HK-2 (cell line): ENCODE data around the gene YTHDF1.
A peak's percentile ranks its signal among the peaks of the same experiment; 100 is the strongest.
"Not testable (repeated sequence)": the region's sequence is repeated elsewhere in the genome, so short reads cannot be mapped to it uniquely, and the experiment has no call there.

Source experiments
- DNase-seq: peaks from one replicate; pipeline ENCODE4 v3.0.0-alpha.2; 2018; ENCODE audit not compliant: unreplicated experiment

YTHDF1 gene

GRCh38 chr20:63216041-63216848 is at the start of gene YTHDF1:
YTHDF1 (minus strand) TSS chr20:63216131; CDS start chr20:63215892, 239 bp downstream.
- peak; percentile 98 for DNase-seq

DNA sequence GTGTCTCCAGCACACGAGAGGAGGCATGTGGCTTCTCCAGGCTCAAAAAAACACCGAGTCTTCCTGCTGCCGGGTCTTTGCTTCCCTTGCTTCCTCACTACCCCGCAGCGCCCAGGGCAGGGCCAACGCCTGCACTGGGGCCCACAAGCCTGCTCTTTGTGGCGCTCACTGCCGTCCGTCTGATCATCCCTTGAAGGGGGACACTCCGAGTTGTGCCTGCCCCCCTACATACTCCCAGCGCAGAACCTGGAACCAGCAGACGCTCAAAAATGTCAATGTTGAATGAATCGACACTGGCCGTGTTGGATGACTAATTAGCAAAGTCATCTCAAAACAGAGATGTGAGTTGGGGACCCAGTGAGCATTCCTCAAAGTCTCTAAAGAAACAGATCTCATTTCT is 48.6 kb upstream of the YTHDF1 start:
- no peak for DNase-seq

DNA sequence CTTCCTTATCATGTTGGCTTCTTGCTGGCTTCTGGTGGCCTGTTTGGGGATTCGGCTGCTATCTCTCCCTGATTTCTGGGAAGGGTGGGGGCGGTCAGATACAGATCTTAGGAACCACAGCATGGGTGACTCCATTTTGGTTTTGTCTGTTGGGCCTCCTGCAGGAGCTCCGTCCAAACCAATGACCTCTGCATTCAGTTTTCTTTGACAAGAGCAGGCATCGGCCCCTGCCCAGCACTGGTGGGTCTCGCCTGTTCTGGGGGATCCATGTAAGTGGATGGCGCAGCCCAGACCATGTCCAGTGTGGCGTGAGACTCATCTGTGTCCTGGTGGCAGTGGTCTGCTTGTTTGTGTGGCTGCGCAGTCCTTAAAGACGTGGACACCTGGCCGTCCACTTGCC is 48.1 kb upstream of the YTHDF1 start:
- no peak for DNase-seq

DNA sequence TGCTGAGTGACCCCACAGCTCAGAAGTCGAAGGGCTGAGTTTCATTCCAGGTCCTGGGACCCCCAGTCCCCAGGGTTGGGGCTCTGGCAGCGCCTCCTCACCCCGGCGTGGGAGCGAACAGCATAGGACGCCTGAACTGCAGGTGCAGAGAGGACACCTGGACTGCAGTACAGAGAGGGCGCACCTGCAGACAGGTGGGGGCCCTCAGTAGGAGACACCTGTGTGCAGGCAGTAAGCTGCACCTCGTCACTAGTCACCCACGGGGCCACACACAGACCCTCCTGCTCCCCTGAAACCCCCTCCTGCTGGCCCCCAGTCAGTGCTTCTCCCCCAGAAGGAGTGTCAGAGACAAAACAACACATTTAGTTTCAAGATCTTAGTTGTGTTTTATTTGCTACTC is 46.9 kb upstream of the YTHDF1 start:
- no peak for DNase-seq

GRCh38 chr20:63261795-63262528 is 46.0 kb upstream of the YTHDF1 start:
- no peak for DNase-seq

- no peak for DNase-seq
Measured at GRCh38 chr20:63261060-63261794, 45.3 kb upstream of the YTHDF1 start.

DNA sequence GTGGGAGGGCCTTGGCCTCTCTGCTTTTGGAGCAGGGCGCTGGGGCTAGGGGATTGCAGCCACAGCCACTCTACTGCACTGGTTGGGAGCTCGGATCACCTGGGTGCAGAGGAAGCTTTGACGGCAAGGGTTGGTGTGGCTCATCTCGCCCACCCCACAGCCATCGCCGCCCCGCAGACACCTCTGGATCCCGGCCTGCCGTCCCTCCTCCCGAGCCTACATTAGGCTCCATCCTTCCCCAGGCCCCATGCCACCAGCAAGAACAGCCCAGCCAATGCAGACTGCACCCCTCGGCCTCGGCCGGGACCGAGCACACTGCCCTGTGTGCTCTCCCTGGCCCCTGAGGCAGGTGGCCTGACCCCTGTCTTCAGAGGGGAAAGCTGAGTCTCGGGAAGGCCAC is 44.6 kb upstream of the YTHDF1 start:
- DNase-seq = no peak

DNA sequence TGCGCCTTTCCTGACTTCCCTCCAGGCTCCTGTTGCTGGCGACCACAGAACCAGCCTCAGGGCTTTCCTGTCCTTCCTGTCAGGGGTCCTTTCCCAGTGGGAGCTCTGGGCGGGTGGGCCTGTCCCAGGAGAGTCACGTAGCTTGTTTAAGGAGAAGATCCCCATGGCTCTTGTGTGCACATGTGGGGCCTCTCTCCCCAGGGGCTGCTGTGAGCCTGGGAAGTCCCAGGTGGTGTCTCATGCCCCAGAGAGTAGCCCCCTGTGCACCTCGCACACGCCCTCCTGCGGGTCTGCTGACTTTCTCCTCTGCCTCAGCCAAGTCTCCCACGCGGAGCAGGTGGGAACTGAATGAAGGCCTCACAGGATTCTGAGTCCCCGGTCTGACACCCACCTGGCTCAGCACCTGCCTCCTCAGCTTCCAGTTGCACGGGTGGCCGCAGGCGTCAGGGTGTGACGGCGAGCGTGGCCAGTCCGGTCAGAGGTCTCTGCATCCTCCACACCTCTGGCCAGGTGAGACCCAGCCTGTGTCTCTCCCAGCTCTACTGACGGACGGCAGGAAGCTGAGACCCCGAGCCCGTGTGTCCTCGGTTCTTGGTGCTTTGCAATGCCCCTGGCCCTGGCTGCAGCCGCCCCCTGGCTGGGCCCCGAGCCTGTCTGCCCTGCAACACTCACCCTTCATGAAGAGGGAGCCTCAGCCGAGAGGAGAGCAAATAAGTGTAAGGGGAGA is 44.0 kb upstream of the YTHDF1 start:
- no peak for DNase-seq

DNA sequence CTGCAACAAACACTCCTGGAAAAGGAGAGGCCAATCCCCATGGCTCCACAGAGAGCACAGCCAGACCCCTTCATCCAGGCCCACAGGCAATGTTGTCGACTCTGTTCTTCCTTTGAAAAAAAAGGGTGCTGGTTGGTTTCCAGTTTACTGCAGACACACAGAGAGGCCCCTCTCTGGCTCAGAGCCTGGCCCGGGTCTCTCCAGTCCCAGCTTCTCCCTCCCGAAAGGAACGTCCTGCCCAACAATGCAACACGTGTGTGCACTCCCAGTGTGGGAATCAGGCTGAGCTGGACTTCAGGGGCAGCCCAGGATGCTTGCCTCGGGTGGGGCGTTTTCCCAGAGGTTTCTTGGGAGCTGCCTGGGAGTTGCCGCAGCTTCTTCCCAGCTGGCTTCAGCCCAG is 42.9 kb upstream of the YTHDF1 start:
- no peak for DNase-seq

DNA sequence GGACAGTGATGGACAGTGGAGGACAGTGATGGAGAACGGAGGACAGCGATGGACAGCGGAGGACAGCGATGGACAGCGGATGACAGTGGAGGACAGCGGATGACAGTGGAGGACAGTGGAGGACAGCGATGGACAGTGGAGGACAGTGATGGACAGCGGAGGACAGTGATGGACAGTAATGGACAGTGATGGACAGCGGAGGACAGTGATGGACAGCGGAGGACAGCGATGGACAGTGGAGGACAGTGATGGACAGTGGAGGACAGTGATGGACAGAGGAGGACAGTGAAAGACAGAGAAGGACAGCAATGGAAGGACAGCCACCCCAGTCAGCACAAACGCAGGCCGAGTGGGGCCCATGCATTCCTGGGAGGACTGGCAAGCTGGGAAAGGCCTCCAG is 41.7 kb upstream of the YTHDF1 start:
- no peak for DNase-seq

- no peak for DNase-seq
Measured at GRCh38 chr20:63256954-63257353, 41.0 kb upstream of the YTHDF1 start.

GRCh38 chr20:63255931-63256704 is 40.2 kb upstream of the YTHDF1 start:
- DNase-seq = no peak

DNA sequence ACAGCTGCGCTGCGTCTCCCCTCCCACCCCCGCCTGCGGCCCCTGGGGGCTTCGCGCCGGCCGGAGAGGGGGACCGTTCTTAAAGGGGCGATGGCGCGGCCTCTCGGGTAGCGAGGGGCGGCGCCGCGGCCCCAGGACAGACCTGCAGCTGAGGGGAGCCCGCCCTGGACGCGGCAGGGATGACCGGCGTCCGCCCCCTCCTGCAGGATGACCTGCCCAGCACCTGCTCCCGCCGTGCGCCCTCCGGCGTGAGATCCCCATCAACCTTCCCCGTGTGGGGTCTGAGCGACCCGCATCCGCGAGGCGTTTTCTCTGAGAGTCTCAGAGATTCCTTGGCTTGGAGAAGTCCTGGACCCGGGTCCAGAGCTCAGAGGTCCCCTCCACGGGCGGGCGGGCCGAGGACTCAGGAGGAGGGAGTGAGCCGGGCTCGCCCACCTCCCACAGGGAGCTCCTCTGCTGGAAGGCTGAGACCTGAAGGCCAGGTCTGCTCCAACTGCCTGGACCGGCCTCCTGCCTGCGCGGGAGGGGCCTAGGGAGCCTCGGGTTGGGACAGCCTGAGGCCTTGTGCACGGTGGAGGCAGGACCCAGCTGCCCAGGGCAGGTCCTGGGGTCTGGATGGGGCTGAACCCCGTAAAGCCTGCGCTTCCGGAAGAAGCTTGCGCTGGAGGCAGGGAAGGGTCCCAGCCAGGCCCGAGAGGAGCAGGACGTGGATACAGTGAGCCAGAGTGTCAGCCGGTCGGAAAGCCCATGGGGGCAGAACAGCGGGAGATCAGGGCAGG is 38.9 kb upstream of the YTHDF1 start:
- DNase-seq = no peak

- no peak for DNase-seq
Measured at GRCh38 chr20:63254232-63254605, 38.3 kb upstream of the YTHDF1 start, which contains the start of gene NKAIN4. NKAIN4 (minus strand) TSS chr20:63254463; CDS start chr20:63254450, 13 bp downstream.

DNA sequence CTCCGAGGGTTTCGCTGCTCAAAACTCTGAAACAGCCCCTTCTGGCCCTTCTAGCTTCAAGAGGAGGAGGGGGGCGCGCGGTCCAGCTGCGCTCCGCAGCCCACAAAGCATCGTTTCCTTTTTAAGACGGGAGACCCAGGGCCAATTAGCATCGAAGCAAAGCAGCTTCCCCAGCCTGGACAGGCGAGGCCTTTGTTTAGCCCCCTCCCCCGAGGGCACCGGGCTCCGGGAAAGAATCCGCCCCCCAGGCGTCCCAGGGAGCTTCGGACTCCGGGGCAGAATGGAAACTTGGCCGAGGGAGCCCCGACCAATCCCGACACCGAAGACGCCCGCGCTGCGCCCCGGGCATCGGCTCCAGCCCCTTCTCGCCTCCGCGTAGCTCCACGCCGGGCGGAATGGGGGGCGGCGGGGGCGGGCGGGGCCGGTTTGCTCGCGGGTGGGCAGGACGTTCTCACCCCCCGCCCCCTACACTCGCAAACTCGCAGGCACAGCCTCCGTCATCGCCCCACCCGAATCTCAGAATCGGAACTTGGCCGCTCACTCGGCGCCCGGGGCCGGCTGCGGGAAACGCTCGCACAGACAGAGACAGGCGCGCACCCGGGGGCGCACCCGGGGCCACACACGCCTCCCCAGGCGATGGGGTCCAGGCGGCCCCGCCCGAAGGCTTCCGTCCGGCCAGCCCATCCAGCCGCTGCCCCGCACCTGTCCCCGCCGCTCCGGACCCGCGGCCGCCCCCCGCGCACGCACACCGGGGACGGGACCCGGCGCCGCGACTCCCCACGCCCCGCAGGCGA is 37.7 kb upstream of the YTHDF1 start:
- DNase-seq = no peak

- no peak for DNase-seq
Measured at GRCh38 chr20:63253065-63253437, 37.1 kb upstream of the YTHDF1 start.

- no peak for DNase-seq
Measured at GRCh38 chr20:63252284-63252711, 36.4 kb upstream of the YTHDF1 start.

GRCh38 chr20:63251350-63251749 is 35.4 kb upstream of the YTHDF1 start:
- not testable (repeated sequence) for DNase-seq

- no peak for DNase-seq
Measured at GRCh38 chr20:63249891-63250290, 34.0 kb upstream of the YTHDF1 start.
